Right atrium auricular region (tissue), 2 donors: ENCODE measurements around the gene HMGCL. TPM values are rescaled to one million over a fixed set of nuclear protein-coding genes. Genes with fewer than 3 reads are reported as not detected.

ENCODE experiments used
- DNase-seq: peaks from one replicate; pipeline ENCODE4 v3.0.0-alpha.2; 2019; ENCODE audit warnings: low spot score
- H3K27ac ChIP-seq, 2 donors: fragments of 200-600 bp; sonication (generic); 1 replicate in 1 of 2; 2 replicates in 1 of 2; pipeline ENCODE4 v1.5.1; 2016 to 2019
- H3K27me3 ChIP-seq, 2 donors: fragments of 200-600 bp; sonication (generic); one replicate each; pipeline versions ENCODE4 v1.5.1 to v1.6.0; 2017 to 2019
- H3K36me3 ChIP-seq: fragments of 200-600 bp; sonication (generic); one replicate; pipeline ENCODE4 v1.5.1; 2016
- H3K4me1 ChIP-seq, 2 donors: fragments of 200-600 bp; sonication (generic); one replicate each; pipeline versions ENCODE4 v1.5.1 to v1.6.0; 2017 to 2019
- H3K4me3 ChIP-seq, 2 donors: fragments of 200-600 bp; sonication (generic); 1 replicate in 1 of 2; 2 replicates in 1 of 2; pipeline ENCODE4 v1.5.1; 2017 to 2019; ENCODE audit warnings: mild to moderate bottlenecking in 1 of 2, moderate library complexity in 1 of 2
- H3K9me3 ChIP-seq, 2 donors: fragments of 200-600 bp; sonication (generic); one replicate each; pipeline ENCODE4 v1.5.1; 2019
- total RNA-seq, 2 donors: library from RNA; depleted of rRNA; stranded (reverse); fragments of >200 nt; gene quantifications; one replicate each; pipeline ENCODE4 v1.1.0, GENCODE V29; 2016
- TF ChIP-seq, protein P1 (sequence below), 2 donors: fragments of 200-600 bp; sonication (generic); IDR thresholded peaks; one replicate each; pipeline ENCODE4 v1.5.1; 2019; ENCODE audit warnings: antibody characterized with exemption in 2 of 2

Gene HMGCL
- total RNA-seq, 2 donors from 2014 or later = 22.4 to 26.3 TPM

DNA sequence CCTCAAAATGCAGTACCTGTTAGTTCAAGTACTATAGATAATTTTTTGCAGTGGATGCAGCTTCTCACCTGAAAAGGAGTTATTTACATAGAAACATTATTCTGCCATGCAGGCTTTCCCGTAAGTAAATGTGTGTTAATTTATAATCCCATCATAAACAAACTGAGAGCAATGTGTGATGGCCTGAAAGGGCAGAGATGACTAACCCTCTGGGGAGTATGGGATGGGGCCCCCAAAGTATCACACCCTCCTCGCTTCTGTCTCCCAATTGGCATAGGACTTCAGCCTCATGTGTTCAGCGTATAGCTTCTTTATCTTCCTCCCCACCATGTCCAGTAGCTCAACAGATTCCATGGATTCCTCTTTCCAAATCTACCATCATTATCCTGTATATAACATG is 7.6 kb downstream of the HMGCL start:
- H3K4me1 ChIP-seq = no peaks in the 10 kb centered on the region
- no peak overlapping the region for H3K4me3 ChIP-seq
- peaks cover 55% of the 10 kb centered on the region for H3K36me3 ChIP-seq
- H3K9me3 ChIP-seq = no peaks in the 10 kb centered on the region
- no peak overlapping the region for H3K27ac ChIP-seq
- no peaks in the 10 kb centered on the region for H3K27me3 ChIP-seq
- DNase-seq = no peak
- TF ChIP-seq, protein P1, sequence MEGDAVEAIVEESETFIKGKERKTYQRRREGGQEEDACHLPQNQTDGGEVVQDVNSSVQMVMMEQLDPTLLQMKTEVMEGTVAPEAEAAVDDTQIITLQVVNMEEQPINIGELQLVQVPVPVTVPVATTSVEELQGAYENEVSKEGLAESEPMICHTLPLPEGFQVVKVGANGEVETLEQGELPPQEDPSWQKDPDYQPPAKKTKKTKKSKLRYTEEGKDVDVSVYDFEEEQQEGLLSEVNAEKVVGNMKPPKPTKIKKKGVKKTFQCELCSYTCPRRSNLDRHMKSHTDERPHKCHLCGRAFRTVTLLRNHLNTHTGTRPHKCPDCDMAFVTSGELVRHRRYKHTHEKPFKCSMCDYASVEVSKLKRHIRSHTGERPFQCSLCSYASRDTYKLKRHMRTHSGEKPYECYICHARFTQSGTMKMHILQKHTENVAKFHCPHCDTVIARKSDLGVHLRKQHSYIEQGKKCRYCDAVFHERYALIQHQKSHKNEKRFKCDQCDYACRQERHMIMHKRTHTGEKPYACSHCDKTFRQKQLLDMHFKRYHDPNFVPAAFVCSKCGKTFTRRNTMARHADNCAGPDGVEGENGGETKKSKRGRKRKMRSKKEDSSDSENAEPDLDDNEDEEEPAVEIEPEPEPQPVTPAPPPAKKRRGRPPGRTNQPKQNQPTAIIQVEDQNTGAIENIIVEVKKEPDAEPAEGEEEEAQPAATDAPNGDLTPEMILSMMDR (IDR thresholded peaks at IDR 0.05) = no peak

DNA sequence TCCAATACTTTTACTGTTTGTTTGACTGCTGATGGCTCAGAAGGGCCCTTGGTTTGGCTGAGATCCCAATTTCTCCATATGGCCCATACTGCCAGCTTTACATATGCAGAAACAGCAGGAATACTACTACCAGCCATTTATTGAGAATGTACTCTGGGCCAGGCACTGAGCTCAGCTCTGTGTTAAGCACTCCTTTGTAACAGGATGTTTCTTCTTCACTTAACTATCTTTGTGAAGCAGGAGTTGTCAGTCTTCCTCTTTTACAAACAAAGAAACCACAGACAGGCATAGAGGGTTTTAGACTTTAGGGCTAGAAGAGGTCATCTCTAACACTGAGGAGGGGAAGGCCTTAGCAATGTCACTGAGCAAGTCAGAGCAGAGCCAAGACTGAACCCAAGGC is 8.3 kb downstream of the HMGCL start:
- TF ChIP-seq, protein P1 (IDR thresholded peaks at IDR 0.05) = no peak
- no peak for DNase-seq
- Histone ChIP-seq H3K27me3 (no peaks in the 10 kb centered on the region), H3K4me3 (no peak overlapping the region), H3K27ac (no peak overlapping the region), H3K36me3 (peaks cover 61% of the 10 kb centered on the region), H3K4me1 (no peaks in the 10 kb centered on the region), H3K9me3 (no peaks in the 10 kb centered on the region)

DNA sequence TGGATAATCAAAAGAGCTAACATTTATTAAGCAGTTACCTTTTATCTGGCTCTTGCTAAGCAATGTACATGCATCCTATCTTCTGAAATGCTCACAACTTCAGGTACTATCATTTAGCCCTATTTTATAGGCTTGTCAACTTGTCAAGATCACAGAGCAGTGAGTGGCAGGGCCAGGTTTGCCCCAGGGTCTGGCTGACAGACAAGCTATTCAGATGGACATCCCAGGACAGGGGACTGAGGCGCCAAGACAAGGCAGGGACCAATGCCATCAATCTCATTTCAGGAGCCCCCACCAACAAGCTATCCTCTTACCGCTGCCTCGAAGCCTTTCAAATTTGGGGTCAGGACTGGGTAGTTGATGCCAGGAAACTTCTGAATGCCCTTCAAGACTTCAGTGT is 8.9 kb downstream of the HMGCL start:
- Histone ChIP-seq H3K27me3 (no peaks in the 10 kb centered on the region), H3K9me3 (no peaks in the 10 kb centered on the region), H3K4me3 (no peak overlapping the region), H3K27ac (no peak overlapping the region), H3K4me1 (no peaks in the 10 kb centered on the region), H3K36me3 (peaks cover 61% of the 10 kb centered on the region)
- DNase-seq = no peak
- TF ChIP-seq, protein P1 (IDR thresholded peaks at IDR 0.05) = no peak

GRCh38 chr1:23814016-23814415 is 11.2 kb downstream of the HMGCL start:
- DNase-seq = no peak
- Histone ChIP-seq H3K4me1 (no peaks in the 10 kb centered on the region), H3K27ac (no peak overlapping the region), H3K9me3 (no peaks in the 10 kb centered on the region), H3K27me3 (no peaks in the 10 kb centered on the region), H3K4me3 (no peak overlapping the region), H3K36me3 (peaks cover 55% of the 10 kb centered on the region)
- TF ChIP-seq, protein P1 (IDR thresholded peaks at IDR 0.05) = no peak

GRCh38 chr1:23810818-23811540 is 14.2 kb downstream of the HMGCL start:
- no peaks in the 10 kb centered on the region for H3K27me3 ChIP-seq
- H3K36me3 ChIP-seq = peaks cover 40% of the 10 kb centered on the region
- no peaks in the 10 kb centered on the region for H3K4me1 ChIP-seq
- no peak overlapping the region for H3K27ac ChIP-seq
- no peak for DNase-seq
- TF ChIP-seq, protein P1 (IDR thresholded peaks at IDR 0.05) = peak; percentile 16 to 57
- H3K9me3 ChIP-seq = no peaks in the 10 kb centered on the region
- no peak overlapping the region for H3K4me3 ChIP-seq

DNA sequence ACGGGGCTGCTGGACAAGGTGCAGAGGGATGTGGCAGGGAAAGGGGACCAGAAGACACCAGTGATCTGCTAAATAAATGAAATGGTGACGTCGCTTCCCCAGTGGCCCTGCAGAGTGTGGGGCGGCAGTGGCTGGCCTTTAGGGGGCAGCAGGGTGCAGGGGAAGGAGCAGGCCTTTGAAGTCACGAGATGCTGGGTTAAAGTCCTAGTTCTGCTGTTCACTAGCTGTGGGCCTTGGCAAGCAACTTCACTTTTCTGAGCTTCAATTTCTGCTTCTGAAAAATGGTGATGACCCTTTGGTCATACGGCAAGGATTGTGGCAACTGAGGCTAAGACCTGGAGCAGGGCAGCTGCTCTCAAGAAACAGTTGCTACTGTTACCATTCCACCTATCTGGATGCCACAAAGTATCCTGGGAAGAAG is 15.5 kb downstream of the HMGCL start:
- Histone ChIP-seq H3K4me1 (no peaks in the 10 kb centered on the region), H3K9me3 (no peaks in the 10 kb centered on the region), H3K4me3 (no peak overlapping the region), H3K36me3 (peaks cover 38% of the 10 kb centered on the region), H3K27ac (peak overlapping the region in 1 of 2 donors; percentile 15), H3K27me3 (no peaks in the 10 kb centered on the region)
- TF ChIP-seq, protein P1 (IDR thresholded peaks at IDR 0.05) = peak; percentile 56 to 80
- DNase-seq = peak; percentile 76
